ENCODE data around the gene SGSH.

The SGSH gene

DNA sequence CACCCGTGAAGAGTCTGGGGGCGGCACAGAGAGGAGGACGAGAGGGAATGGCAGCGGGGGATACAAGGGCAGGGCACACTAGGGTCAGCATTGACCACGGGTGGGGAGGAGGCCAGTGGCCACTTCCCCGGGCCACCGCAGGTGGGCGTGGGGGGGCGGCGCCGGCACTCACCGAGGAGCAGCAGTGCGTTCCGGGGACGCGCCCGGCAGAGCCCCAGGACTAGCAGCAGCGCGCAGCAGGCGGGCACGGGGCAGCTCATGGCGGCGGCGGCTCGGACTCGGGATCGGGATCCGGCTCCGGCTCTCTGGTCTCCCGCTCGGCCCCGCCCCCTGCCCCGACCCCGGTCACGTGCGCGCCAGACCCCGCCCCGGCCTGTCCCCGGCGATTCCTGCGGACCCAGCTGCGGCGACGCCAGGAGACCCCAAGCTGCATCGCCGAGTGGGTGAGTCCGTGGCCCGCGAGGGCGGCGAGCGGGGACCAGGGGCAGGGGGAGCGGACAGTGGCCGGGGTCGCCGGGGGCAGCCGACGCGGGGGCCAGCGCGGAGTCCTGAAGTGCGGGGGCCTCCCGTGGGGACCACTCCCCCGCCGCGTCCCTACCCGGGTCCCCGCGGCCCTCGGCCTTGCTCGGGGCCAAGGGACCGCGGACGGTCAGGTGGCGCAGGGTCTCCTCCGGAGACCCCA is at the start of gene SGSH, which contains the start of gene SLC26A11 (continued):
- TF ChIP-seq ZNF561 (tag by site-specific recombination; IDR thresholded peaks at IDR 0.05; ENCODE audit: borderline replicate concordance) = no peak
- TF ChIP-seq ZNF610 (tag by site-specific recombination; IDR thresholded peaks at IDR 0.05; ENCODE audit: borderline replicate concordance) = 0 out of 2 replicates have a peak, but pooled peaks have one; percentile 48
- no peak for TF ChIP-seq ZNF677 (tag by site-specific recombination; IDR thresholded peaks at IDR 0.05)
- TF ChIP-seq FEZF1 (tag by site-specific recombination; IDR thresholded peaks at IDR 0.05) = no peak
- TF ChIP-seq ZNF112 (tag by site-specific recombination; IDR thresholded peaks at IDR 0.05) = no peak
- TF ChIP-seq ZNF175 (tag by site-specific recombination; IDR thresholded peaks at IDR 0.05) = no peak
- TF ChIP-seq, protein P1, sequence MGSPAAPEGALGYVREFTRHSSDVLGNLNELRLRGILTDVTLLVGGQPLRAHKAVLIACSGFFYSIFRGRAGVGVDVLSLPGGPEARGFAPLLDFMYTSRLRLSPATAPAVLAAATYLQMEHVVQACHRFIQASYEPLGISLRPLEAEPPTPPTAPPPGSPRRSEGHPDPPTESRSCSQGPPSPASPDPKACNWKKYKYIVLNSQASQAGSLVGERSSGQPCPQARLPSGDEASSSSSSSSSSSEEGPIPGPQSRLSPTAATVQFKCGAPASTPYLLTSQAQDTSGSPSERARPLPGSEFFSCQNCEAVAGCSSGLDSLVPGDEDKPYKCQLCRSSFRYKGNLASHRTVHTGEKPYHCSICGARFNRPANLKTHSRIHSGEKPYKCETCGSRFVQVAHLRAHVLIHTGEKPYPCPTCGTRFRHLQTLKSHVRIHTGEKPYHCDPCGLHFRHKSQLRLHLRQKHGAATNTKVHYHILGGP (tag by site-specific recombination; IDR thresholded peaks at IDR 0.05) = no peak
- no peak for TF ChIP-seq ZNF654 (tag by site-specific recombination; IDR thresholded peaks at IDR 0.05; ENCODE audit: low read depth)
- TF ChIP-seq ZXDB (tag by site-specific recombination; IDR thresholded peaks at IDR 0.05) = no peak
- TF ChIP-seq ZNF544 (tag by site-specific recombination; IDR thresholded peaks at IDR 0.05) = no peak
- TF ChIP-seq OSR2 (tag by site-specific recombination; IDR thresholded peaks at IDR 0.05) = no peak
- TF ChIP-seq ZNF121 (tag by site-specific recombination; IDR thresholded peaks at IDR 0.05) = no peak
- TF ChIP-seq GLIS1 (tag by site-specific recombination; IDR thresholded peaks at IDR 0.05) = peak; percentile 5; the same call in 1 of the 2 replicates
- no peak for TF ChIP-seq ZBTB21 (tag by site-specific recombination; IDR thresholded peaks at IDR 0.05)
- TF ChIP-seq KLF9 (tag by site-specific recombination; IDR thresholded peaks at IDR 0.05; ENCODE audit: low read depth) = peak; percentile 89
- no peak for TF ChIP-seq ZNF391 (tag by site-specific recombination; IDR thresholded peaks at IDR 0.05; ENCODE audit: borderline replicate concordance, low read depth)
- no peak for TF ChIP-seq ZNF707 (tag by site-specific recombination; IDR thresholded peaks at IDR 0.05)
- TF ChIP-seq ZNF157 (tag by site-specific recombination; IDR thresholded peaks at IDR 0.05) = no peak
- 0 out of 2 replicates have a peak, but pooled peaks have one; percentile 78 for TF ChIP-seq ZBTB48 (tag by site-specific recombination; IDR thresholded peaks at IDR 0.05)
- TF ChIP-seq, protein P2, sequence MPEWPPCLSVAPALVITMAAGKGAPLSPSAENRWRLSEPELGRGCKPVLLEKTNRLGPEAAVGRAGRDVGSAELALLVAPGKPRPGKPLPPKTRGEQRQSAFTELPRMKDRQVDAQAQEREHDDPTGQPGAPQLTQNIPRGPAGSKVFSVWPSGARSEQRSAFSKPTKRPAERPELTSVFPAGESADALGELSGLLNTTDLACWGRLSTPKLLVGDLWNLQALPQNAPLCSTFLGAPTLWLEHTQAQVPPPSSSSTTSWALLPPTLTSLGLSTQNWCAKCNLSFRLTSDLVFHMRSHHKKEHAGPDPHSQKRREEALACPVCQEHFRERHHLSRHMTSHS (tag by site-specific recombination; IDR thresholded peaks at IDR 0.05) = no peak
- TF ChIP-seq ZFP37 (tag by site-specific recombination; IDR thresholded peaks at IDR 0.05) = 0 out of 2 replicates have a peak, but pooled peaks have one; percentile 21
- TF ChIP-seq ZNF791 (tag by site-specific recombination; IDR thresholded peaks at IDR 0.05) = no peak
- TF ChIP-seq CTCF (tag by site-specific recombination; IDR thresholded peaks at IDR 0.05) = 0 out of 2 replicates have a peak, but pooled peaks have one; percentile 52
- 0 out of 2 replicates have a peak, but pooled peaks have one; percentile 50 for TF ChIP-seq KLF8 (tag by site-specific recombination; IDR thresholded peaks at IDR 0.05)
- TF ChIP-seq, protein P3, sequence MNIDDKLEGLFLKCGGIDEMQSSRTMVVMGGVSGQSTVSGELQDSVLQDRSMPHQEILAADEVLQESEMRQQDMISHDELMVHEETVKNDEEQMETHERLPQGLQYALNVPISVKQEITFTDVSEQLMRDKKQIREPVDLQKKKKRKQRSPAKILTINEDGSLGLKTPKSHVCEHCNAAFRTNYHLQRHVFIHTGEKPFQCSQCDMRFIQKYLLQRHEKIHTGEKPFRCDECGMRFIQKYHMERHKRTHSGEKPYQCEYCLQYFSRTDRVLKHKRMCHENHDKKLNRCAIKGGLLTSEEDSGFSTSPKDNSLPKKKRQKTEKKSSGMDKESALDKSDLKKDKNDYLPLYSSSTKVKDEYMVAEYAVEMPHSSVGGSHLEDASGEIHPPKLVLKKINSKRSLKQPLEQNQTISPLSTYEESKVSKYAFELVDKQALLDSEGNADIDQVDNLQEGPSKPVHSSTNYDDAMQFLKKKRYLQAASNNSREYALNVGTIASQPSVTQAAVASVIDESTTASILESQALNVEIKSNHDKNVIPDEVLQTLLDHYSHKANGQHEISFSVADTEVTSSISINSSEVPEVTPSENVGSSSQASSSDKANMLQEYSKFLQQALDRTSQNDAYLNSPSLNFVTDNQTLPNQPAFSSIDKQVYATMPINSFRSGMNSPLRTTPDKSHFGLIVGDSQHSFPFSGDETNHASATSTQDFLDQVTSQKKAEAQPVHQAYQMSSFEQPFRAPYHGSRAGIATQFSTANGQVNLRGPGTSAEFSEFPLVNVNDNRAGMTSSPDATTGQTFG (tag by site-specific recombination; IDR thresholded peaks at IDR 0.05; ENCODE audit: borderline replicate concordance) = no peak
- TF ChIP-seq ZNF202 (tag by site-specific recombination; IDR thresholded peaks at IDR 0.05; ENCODE audit: borderline replicate concordance) = no peak
- TF ChIP-seq ZEB2 (tag by site-specific recombination; IDR thresholded peaks at IDR 0.05) = 0 out of 2 replicates have a peak, but pooled peaks have one; percentile 33
- TF ChIP-seq ZNF350 (tag by site-specific recombination; IDR thresholded peaks at IDR 0.05) = no peak
- no peak for TF ChIP-seq ZNF830 (tag by site-specific recombination; IDR thresholded peaks at IDR 0.05; ENCODE audit: low read depth)
- TF ChIP-seq PRDM1 (tag by site-specific recombination; IDR thresholded peaks at IDR 0.05) = no peak
- no peak for TF ChIP-seq ZNF214 (tag by site-specific recombination; IDR thresholded peaks at IDR 0.05; ENCODE audit: borderline replicate concordance)
- no peak for TF ChIP-seq SETDB1 (IDR thresholded peaks at IDR 0.05; ENCODE audit: insufficient read length, low read length)
- peak; percentile 65; the same call in 1 of the 2 replicates for TF ChIP-seq SP3 (tag by site-specific recombination; IDR thresholded peaks at IDR 0.05)

All from HEK293 (cell line).